Endothelial cell (in vitro differentiated cells): ENCODE measurements around the gene SP7. TPM values are rescaled to one million over a fixed set of nuclear protein-coding genes. Genes with fewer than 3 reads are reported as not detected.

ENCODE experiments used
- DNase-seq: peaks from one replicate; pipeline ENCODE4 v3.0.0; 2021; ENCODE audit warnings: low spot score
- H3K27ac Mint-ChIP-seq: one replicate; pipeline ENCODE4 v1.8.0; 2021; ENCODE audit warnings: mixed read lengths, inconsistent platforms; ENCODE audit not compliant: unreplicated experiment
- H3K27me3 Mint-ChIP-seq: one replicate; pipeline ENCODE4 v1.8.0; 2021; ENCODE audit warnings: mild to moderate bottlenecking, moderate library complexity, mixed read lengths, inconsistent platforms; ENCODE audit not compliant: unreplicated experiment
- H3K36me3 Mint-ChIP-seq: one replicate; pipeline ENCODE4 v1.8.0; 2021; ENCODE audit warnings: mild to moderate bottlenecking, low read depth, mixed read lengths, inconsistent platforms; ENCODE audit not compliant: unreplicated experiment
- H3K4me1 Mint-ChIP-seq: one replicate; pipeline ENCODE4 v1.8.0; 2021; ENCODE audit warnings: mild to moderate bottlenecking, mixed read lengths, inconsistent platforms; ENCODE audit not compliant: unreplicated experiment
- H3K4me3 Mint-ChIP-seq: one replicate; pipeline ENCODE4 v1.8.0; 2021; ENCODE audit warnings: mild to moderate bottlenecking, mixed read lengths, inconsistent platforms; ENCODE audit not compliant: unreplicated experiment
- H3K9me3 Mint-ChIP-seq: one replicate; pipeline ENCODE4 v1.8.0; 2021; ENCODE audit warnings: mixed read lengths, inconsistent platforms; ENCODE audit not compliant: unreplicated experiment
- total RNA-seq: library from RNA; stranded (reverse); fragmentation: NEBNext Ultra II Directional; extraction: Animal tissue kit (Norgen Biotek cat#: 25700); gene quantifications from one replicate; pipeline ENCODE4 v1.2.1, GENCODE V29; 2021; ENCODE audit not compliant: unreplicated experiment
- TF ChIP-seq, protein P1 (sequence below): fragments of 200-600 bp; sonication (generic); IDR thresholded peaks from one replicate; pipeline ENCODE4 v1.5.0; 2021; ENCODE audit warnings: antibody characterized with exemption; ENCODE audit not compliant: unreplicated experiment

Gene SP7
- total RNA-seq, 1 donor from 2014 or later = 3.6 TPM

DNA sequence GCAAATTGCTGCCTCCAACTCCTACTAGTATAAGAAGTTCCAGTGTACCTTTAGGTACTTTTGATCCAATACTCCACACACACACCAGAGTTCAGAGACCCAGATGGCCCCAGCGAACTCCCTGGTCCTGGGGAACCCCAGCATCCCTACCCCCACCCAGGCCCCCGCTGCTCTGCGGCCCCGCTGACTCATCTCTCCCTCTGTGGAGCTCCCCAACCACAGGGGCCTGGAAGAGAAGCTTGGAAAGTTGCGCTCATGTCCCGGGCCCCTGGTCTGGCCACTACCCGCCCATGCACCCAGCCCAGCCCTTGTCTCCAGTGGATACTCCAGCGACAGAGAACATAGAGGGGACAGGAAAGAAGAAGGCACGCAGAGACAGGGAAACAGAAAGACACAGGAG is 4.2 kb upstream of the SP7 start:
- TF ChIP-seq, protein P1, sequence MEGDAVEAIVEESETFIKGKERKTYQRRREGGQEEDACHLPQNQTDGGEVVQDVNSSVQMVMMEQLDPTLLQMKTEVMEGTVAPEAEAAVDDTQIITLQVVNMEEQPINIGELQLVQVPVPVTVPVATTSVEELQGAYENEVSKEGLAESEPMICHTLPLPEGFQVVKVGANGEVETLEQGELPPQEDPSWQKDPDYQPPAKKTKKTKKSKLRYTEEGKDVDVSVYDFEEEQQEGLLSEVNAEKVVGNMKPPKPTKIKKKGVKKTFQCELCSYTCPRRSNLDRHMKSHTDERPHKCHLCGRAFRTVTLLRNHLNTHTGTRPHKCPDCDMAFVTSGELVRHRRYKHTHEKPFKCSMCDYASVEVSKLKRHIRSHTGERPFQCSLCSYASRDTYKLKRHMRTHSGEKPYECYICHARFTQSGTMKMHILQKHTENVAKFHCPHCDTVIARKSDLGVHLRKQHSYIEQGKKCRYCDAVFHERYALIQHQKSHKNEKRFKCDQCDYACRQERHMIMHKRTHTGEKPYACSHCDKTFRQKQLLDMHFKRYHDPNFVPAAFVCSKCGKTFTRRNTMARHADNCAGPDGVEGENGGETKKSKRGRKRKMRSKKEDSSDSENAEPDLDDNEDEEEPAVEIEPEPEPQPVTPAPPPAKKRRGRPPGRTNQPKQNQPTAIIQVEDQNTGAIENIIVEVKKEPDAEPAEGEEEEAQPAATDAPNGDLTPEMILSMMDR = no peak
- peaks cover 57% of the 10 kb centered on the region for H3K4me1 Mint-ChIP-seq
- peaks cover 16% of the 10 kb centered on the region for H3K27me3 Mint-ChIP-seq
- no peak overlapping the region for H3K27ac Mint-ChIP-seq
- H3K9me3 Mint-ChIP-seq = no peaks in the 10 kb centered on the region
- H3K4me3 Mint-ChIP-seq = no peak overlapping the region
- H3K36me3 Mint-ChIP-seq = no peaks in the 10 kb centered on the region
- no peak for DNase-seq

DNA sequence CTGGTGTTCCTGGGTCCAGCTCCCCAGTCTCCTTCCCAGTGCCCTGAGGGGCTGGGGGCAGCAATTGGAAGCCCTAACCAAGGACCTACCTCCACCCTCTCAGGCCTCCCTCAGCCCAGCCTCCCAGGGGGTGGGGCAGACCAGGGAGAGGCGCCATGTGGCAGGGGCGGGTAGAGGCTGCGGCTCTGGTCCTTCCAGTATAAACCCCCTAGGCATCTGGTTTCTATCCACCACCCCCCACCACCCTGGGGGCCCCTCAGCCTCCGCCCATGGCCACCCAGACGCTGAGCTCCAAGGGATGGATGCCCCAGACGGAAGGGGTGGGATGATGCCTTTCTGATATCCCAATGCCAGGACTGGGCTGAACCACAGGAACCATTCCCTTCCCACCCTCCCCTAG is 2.8 kb upstream of the SP7 start:
- no peaks in the 10 kb centered on the region for H3K36me3 Mint-ChIP-seq
- peaks cover 59% of the 10 kb centered on the region for H3K4me1 Mint-ChIP-seq
- no peak for DNase-seq
- TF ChIP-seq, protein P1 = no peak
- no peak overlapping the region for H3K4me3 Mint-ChIP-seq
- H3K9me3 Mint-ChIP-seq = no peaks in the 10 kb centered on the region
- no peak overlapping the region for H3K27ac Mint-ChIP-seq
- peaks cover 15% of the 10 kb centered on the region for H3K27me3 Mint-ChIP-seq

DNA sequence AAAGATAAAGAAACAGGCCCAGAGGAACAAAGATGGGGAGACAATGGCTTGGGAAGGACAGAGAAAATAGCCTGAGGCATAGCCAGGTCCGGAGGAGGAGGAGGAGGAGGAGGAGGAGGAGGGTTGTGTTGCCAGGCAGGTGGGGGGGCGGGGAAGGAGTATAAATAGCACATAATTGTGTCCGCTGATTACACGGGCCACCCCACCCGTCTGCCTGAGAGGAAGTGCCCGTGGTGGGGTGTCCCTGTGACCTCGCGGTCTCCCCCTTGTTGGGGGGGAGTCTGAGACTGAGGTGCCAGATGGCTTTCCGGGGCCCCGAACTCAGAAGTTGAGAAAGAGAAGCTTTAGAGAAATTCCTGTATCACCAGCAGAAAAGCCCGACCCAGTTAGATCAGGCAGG is 1.9 kb upstream of the SP7 start:
- no peak for DNase-seq
- H3K4me1 Mint-ChIP-seq = peaks cover 54% of the 10 kb centered on the region
- peaks cover 14% of the 10 kb centered on the region for H3K27me3 Mint-ChIP-seq
- no peaks in the 10 kb centered on the region for H3K9me3 Mint-ChIP-seq
- peak overlapping the region; percentile 92 for H3K27ac Mint-ChIP-seq
- peak overlapping the region; percentile 17 for H3K4me3 Mint-ChIP-seq
- no peaks in the 10 kb centered on the region for H3K36me3 Mint-ChIP-seq
- TF ChIP-seq, protein P1 = no peak

GRCh38 chr12:53334822-53335221 is 1.3 kb downstream of the SP7 start:
- Mint-ChIP-seq H3K9me3 (no peaks in the 10 kb centered on the region), H3K36me3 (no peaks in the 10 kb centered on the region), H3K4me1 (peaks cover 42% of the 10 kb centered on the region), H3K27me3 (peaks cover 9% of the 10 kb centered on the region), H3K27ac (no peak overlapping the region), H3K4me3 (peak overlapping the region; percentile 25)
- TF ChIP-seq, protein P1 = no peak
- DNase-seq = no peak

DNA sequence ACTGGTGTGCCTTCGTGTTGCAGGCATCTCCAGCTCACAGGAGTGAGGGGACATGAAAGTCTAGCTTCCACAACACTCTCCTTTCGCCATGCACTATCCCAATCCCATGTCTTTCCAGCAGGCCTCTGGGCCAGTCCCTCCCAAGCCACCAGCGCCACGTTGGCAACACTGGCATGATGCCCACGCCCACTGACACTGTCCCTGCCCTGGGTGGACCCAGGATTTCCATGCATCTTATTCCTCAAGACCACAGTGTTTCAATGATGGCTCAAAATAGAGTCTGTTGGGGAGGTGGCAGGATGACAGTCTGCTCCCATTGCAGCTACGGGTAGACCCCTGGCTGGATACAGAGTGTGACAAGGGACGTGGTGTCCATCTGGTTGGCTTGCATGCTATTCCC is 2.3 kb downstream of the SP7 start:
- peak overlapping the region; percentile 9 for H3K4me3 Mint-ChIP-seq
- peaks cover 45% of the 10 kb centered on the region for H3K4me1 Mint-ChIP-seq
- H3K27ac Mint-ChIP-seq = no peak overlapping the region
- TF ChIP-seq, protein P1 = no peak
- no peak for DNase-seq
- H3K27me3 Mint-ChIP-seq = peaks cover 8% of the 10 kb centered on the region
- H3K9me3 Mint-ChIP-seq = no peaks in the 10 kb centered on the region
- H3K36me3 Mint-ChIP-seq = peaks cover 5% of the 10 kb centered on the region
